ENCODE measurements around the gene CCL23.

Gene CCL23, protein sequence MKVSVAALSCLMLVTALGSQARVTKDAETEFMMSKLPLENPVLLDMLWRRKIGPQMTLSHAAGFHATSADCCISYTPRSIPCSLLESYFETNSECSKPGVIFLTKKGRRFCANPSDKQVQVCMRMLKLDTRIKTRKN

DNA sequence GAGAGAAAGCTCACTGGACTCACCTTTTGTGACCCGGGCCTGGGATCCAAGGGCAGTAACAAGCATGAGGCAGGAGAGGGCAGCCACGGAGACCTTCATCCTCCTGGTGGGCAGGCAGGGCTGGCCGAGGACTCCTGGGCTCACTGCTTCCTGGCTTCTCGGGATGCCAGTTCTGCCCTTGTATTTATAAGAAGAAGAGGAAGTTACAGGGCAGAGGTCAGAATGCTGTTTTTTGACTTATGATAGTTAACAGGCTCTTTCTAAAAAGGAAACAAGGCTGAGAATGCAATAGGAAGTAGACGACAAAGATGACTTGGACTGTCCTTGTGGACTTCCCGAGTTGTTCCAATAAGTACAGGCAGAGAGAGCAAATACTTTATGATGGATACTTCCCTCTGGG, at the start of gene CCL23:
Gene CCL23, minus strand, starts transcription at position 174 of the 400 bp plus-strand sequence. Its CDS starts 75 bp downstream, at position 99.
- no peak within 1 kb of the TSS for H3K4me3 ChIP-seq (replicated peaks in 1 of 2; ENCODE audit: low read depth in 2 of 2, low read length in 2 of 2)
- DNase-seq (ENCODE audit: low read depth in 2 of 2), result no peak
- no peak for TF ChIP-seq CTCF (IDR thresholded peaks at IDR 0.05; ENCODE audit: low read depth, low read length)

DNA sequence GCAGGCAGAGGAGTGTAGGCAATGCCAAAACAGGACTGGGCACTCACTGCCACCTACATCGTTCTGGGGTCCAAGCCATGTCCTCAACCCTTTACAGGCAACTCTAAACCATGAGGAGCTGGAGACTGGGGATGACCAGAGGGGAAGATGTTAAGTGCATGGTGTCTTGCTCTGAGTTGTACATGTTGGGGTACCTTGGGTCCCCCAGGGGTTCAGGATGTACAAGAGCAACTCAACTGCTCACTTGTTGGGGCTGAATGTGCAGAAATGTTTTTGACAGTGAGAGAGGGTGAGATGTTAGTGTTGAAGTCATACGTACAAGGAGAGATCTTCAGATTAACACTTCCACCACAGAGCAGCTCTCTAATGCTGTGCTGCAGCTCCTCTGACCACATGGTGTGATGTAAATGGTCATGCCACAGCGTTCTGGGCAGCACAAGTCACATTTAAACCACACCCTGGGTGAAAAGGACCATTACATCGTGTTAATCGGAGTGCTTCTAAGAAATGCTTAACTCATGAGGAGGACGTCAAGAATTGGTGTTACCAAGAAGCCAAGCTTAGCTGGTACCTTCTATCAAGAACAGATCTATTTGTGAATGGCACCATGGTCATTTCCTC, 48.7 kb upstream of the CCL23 start:
- no peak for DNase-seq (ENCODE audit: low read depth in 2 of 2)
- TF ChIP-seq CTCF (IDR thresholded peaks at IDR 0.05; ENCODE audit: low read depth, low read length), result no peak
- no peak overlapping the region for H3K4me3 ChIP-seq (replicated peaks in 1 of 2; ENCODE audit: low read depth in 2 of 2, low read length in 2 of 2)

- no peak for DNase-seq (ENCODE audit: low read depth in 2 of 2)
- H3K4me3 ChIP-seq (replicated peaks in 1 of 2; ENCODE audit: low read depth in 2 of 2, low read length in 2 of 2), result no peak within 1 kb of the TSS
- TF ChIP-seq CTCF (IDR thresholded peaks at IDR 0.05; ENCODE audit: low read depth, low read length), result no peak
Observed at GRCh38 chr17:36063786-36064541, 46.2 kb upstream of the CCL23 start, which contains the start of gene CCL18. CCL18 (plus strand) TSS chr17:36064272; CDS start chr17:36064343, 71 bp downstream.

GRCh38 chr17:36060816-36061215, 43.0 kb upstream of the CCL23 start:
- no peak for TF ChIP-seq CTCF (IDR thresholded peaks at IDR 0.05; ENCODE audit: low read depth, low read length)
- DNase-seq (ENCODE audit: low read depth in 2 of 2), result no peak
- no peak overlapping the region for H3K4me3 ChIP-seq (replicated peaks in 1 of 2; ENCODE audit: low read depth in 2 of 2, low read length in 2 of 2)

- TF ChIP-seq CTCF (IDR thresholded peaks at IDR 0.05; ENCODE audit: low read depth, low read length), result no peak
- no peak for DNase-seq (ENCODE audit: low read depth in 2 of 2)
- H3K4me3 ChIP-seq (replicated peaks in 1 of 2; ENCODE audit: low read depth in 2 of 2, low read length in 2 of 2), result no peak overlapping the region
Observed at GRCh38 chr17:36059406-36059805, 41.6 kb upstream of the CCL23 start.

GRCh38 chr17:36057911-36058310, 40.1 kb upstream of the CCL23 start:
- no peak for TF ChIP-seq CTCF (IDR thresholded peaks at IDR 0.05; ENCODE audit: low read depth, low read length)
- no peak overlapping the region for H3K4me3 ChIP-seq (replicated peaks in 1 of 2; ENCODE audit: low read depth in 2 of 2, low read length in 2 of 2)
- no peak for DNase-seq (ENCODE audit: low read depth in 2 of 2)
